Ishikawa (cell line): Measurements from ENCODE around the gene UGT8.

Experiments used
- CEBPB ChIP-seq: IDR thresholded peaks from 2 replicates; pipeline ENCODE4 v1.6.1; 2012
- CREB1 ChIP-seq: IDR thresholded peaks from 2 replicates; pipeline ENCODE4 v1.6.1; 2012; ENCODE audit warnings: low read depth
- EGR1 ChIP-seq: IDR thresholded peaks from 2 replicates; pipeline ENCODE4 v1.6.1; 2012
- EP300 ChIP-seq: IDR thresholded peaks from 2 replicates; pipeline ENCODE4 v1.6.1; 2012; ENCODE audit warnings: borderline replicate concordance
- FOXM1 ChIP-seq: IDR thresholded peaks from 2 replicates; pipeline ENCODE4 v1.6.1; 2012; ENCODE audit warnings: low read depth, borderline replicate concordance
- MAX ChIP-seq: IDR thresholded peaks from 2 replicates; pipeline ENCODE4 v1.6.1; 2012
- NFIC ChIP-seq: IDR thresholded peaks from 2 replicates; pipeline ENCODE4 v1.6.1; 2012
- RAD21 ChIP-seq: IDR thresholded peaks from 2 replicates; pipeline ENCODE4 v1.6.1; 2012; ENCODE audit warnings: low read depth
- REST ChIP-seq: IDR thresholded peaks from 2 replicates; pipeline ENCODE4 v1.6.1; 2012; ENCODE audit warnings: low read depth, mild to moderate bottlenecking
- TAF1 ChIP-seq: IDR thresholded peaks from 2 replicates; pipeline ENCODE4 v1.6.1; 2012; ENCODE audit warnings: low read depth, mild to moderate bottlenecking
- TCF12 ChIP-seq: IDR thresholded peaks from 2 replicates; pipeline ENCODE4 v1.6.1; 2012; ENCODE audit warnings: low read depth
- TEAD4 ChIP-seq: IDR thresholded peaks from 2 replicates; pipeline ENCODE4 v1.6.1; 2012
- USF1 ChIP-seq: IDR thresholded peaks from 2 replicates; pipeline ENCODE4 v1.6.1; 2012
- YY1 ChIP-seq: IDR thresholded peaks from 2 replicates; pipeline ENCODE4 v1.6.1; 2012; ENCODE audit warnings: low read depth
- ZBTB7A ChIP-seq: IDR thresholded peaks from 2 replicates; pipeline ENCODE4 v1.6.1; 2012; ENCODE audit warnings: low read depth

UGT8 gene

GRCh38 chr4:114599231-114599902 is 760 bp downstream of the UGT8 start:
- TF ChIP-seq YY1 (no peak), FOXM1 (no peak)

GRCh38 chr4:114599903-114600552 is 1.4 kb downstream of the UGT8 start:
- 0 out of 2 replicates have a peak, but pooled peaks have one; percentile 18 for TF ChIP-seq NFIC
- no peak for TF ChIP-seq CEBPB

- TF ChIP-seq ZBTB7A (no peak), USF1 (no peak), CEBPB (no peak), EGR1 (no peak), EP300 (no peak), CREB1 (no peak), REST (no peak), TCF12 (no peak)
Observed at GRCh38 chr4:114600672-114601071, 2.1 kb downstream of the UGT8 start.

- no peak for TF ChIP-seq YY1
- TF ChIP-seq CEBPB, result no peak
- no peak for TF ChIP-seq USF1
- no peak for TF ChIP-seq NFIC
- TF ChIP-seq CREB1, result no peak
- no peak for TF ChIP-seq TEAD4
Observed at GRCh38 chr4:114601304-114602052, 2.9 kb downstream of the UGT8 start.

- TF ChIP-seq NFIC (no peak), TAF1 (no peak), CREB1 (no peak), FOXM1 (no peak), YY1 (no peak)
Observed at GRCh38 chr4:114603497-114603896, 4.9 kb downstream of the UGT8 start.

- TF ChIP-seq TEAD4 (no peak), YY1 (no peak), TAF1 (no peak), TCF12 (0 out of 2 replicates have a peak, but pooled peaks have one; percentile 23), EP300 (no peak; the same call in 1 of the 2 replicates), NFIC (peak; percentile 61), CEBPB (no peak), RAD21 (no peak), CREB1 (no peak), USF1 (no peak), MAX (peak; percentile 28; the same call in 1 of the 2 replicates)
Observed at GRCh38 chr4:114606245-114606644, 7.6 kb downstream of the UGT8 start.

GRCh38 chr4:114607056-114607455 is 8.4 kb downstream of the UGT8 start:
- TF ChIP-seq TEAD4 (no peak), REST (no peak), CEBPB (no peak), YY1 (no peak), NFIC (no peak), ZBTB7A (no peak), TCF12 (no peak), EP300 (no peak), RAD21 (no peak), USF1 (no peak), EGR1 (no peak), CREB1 (no peak), FOXM1 (no peak), TAF1 (no peak), MAX (no peak)
